ENCODE measurements around the gene ESRRA. TPM values are rescaled to one million over a fixed set of nuclear protein-coding genes. Genes with fewer than 3 reads are reported as not detected.

Gene ESRRA
- total and polyA plus RNA-seq, 9 of the 15 experiments (the other 6 are each of a cell fraction or from before 2014, with no cell fraction given) = 0.27 to 89.7 (median 23.7) TPM

- no peak for TF ChIP-seq U2AF2 (optimal IDR thresholded peaks at IDR 0.05; ENCODE audit: low read depth, low read length)
- no peak for TF ChIP-seq CHCHD3 (CRISPR knock-in tag; IDR thresholded peaks at IDR 0.05)
- TF ChIP-seq DMBX1 (CRISPR knock-in tag; IDR thresholded peaks at IDR 0.05; ENCODE audit: borderline replicate concordance) = no peak
- TF ChIP-seq ARID3B (CRISPR knock-in tag; IDR thresholded peaks at IDR 0.05; ENCODE audit: borderline replicate concordance) = no peak
- peak; percentile 80; the same call in 1 of the 2 replicates for TF ChIP-seq GTF2E2 (tag; IDR thresholded peaks at IDR 0.05)
- no peak for TF ChIP-seq ZBED1 (IDR thresholded peaks at IDR 0.05)
- TF ChIP-seq ETV1 (tag; conservative IDR thresholded peaks at IDR 0.05; ENCODE audit: low read depth) = no peak
- no peak for TF ChIP-seq MYBL2 (IDR thresholded peaks at IDR 0.05; ENCODE audit: low read depth)
- no peak for TF ChIP-seq MYBL2 (CRISPR knock-in tag; IDR thresholded peaks at IDR 0.05; ENCODE audit: borderline replicate concordance)
- TF ChIP-seq POLR2B (IDR thresholded peaks at IDR 0.05; ENCODE audit: low read depth, partially characterized antibody) = peak; percentile 13
- 0 out of 2 replicates have a peak, but pooled peaks have one; percentile 36 for TF ChIP-seq NFIC (IDR thresholded peaks at IDR 0.05)
- TF ChIP-seq LEF1 (IDR thresholded peaks at IDR 0.05) = no peak
- no peak for TF ChIP-seq PTTG1 (tag; IDR thresholded peaks at IDR 0.05; ENCODE audit: low read depth)
- no peak for TF ChIP-seq GATAD2A (IDR thresholded peaks at IDR 0.05)
- no peak for TF ChIP-seq ZBTB34 (CRISPR knock-in tag; IDR thresholded peaks at IDR 0.05)
- no peak for TF ChIP-seq ERF (CRISPR knock-in tag; IDR thresholded peaks at IDR 0.05)
- TF ChIP-seq ETV5 (CRISPR knock-in tag; IDR thresholded peaks at IDR 0.05; ENCODE audit: low read depth) = no peak
- no peak for TF ChIP-seq POLR3G (IDR thresholded peaks at IDR 0.05; ENCODE audit: extremely low read depth, insufficient read length, insufficient replicate concordance)
- peak; percentile 75 for TF ChIP-seq HCFC1 (IDR thresholded peaks at IDR 0.05; ENCODE audit: low read depth, low read length)
- TF ChIP-seq SRSF9 (IDR thresholded peaks at IDR 0.05; ENCODE audit: borderline replicate concordance, low read depth, low read length) = no peak
- no peak for TF ChIP-seq ZNF561 (CRISPR knock-in tag; conservative IDR thresholded peaks at IDR 0.05)
- TF ChIP-seq DACH1 (IDR thresholded peaks at IDR 0.05; ENCODE audit: partially characterized antibody) = no peak
- no peak for TF ChIP-seq ZSCAN29 (IDR thresholded peaks at IDR 0.05)
- TF ChIP-seq ZNF586 (CRISPR knock-in tag; conservative IDR thresholded peaks at IDR 0.05) = no peak
- peak; percentile 99 for TF ChIP-seq HNRNPLL (IDR thresholded peaks at IDR 0.05; ENCODE audit: low read depth, low read length, poor library complexity, severe bottlenecking)
- TF ChIP-seq NFXL1 (CRISPR knock-in tag; IDR thresholded peaks at IDR 0.05) = no peak
These were observed 20.1 kb upstream of the ESRRA start, which contains the start of gene GPR137 (continued) for GRCh38 chr11:64284962-64285884.
